OCI-LY7 (cell line): ENCODE measurements around the gene STOML2. TPM values are rescaled to one million over a fixed set of nuclear protein-coding genes. Genes with fewer than 3 reads are reported as not detected.

Experiments
- BruUV-seq: library from RNA; stranded (reverse); fragments of 400-500 nt; replicated peaks from 2 replicates; lab custom pipeline; 2021; lab: Mats Ljungman, UMichigan
- CTCF ChIA-PET: fragments of 300-600 bp; sonication (Branson Sonifier 250); formaldehyde crosslinking; loops from one replicate; lab custom pipeline; 2022; ENCODE audit warnings: antibody characterized with exemption; ENCODE audit not compliant: unreplicated experiment; lab: Charles Lee
- POLR2A ChIA-PET: fragments of 300-600 bp; sonication (Branson Sonifier 250); formaldehyde crosslinking; loops from one replicate; lab custom pipeline; 2022; ENCODE audit warnings: antibody characterized with exemption; lab: Charles Lee
- DNase-seq: peaks from one replicate; pipeline ENCODE4 v3.0.0-alpha.2; 2015; ENCODE audit warnings: low spot score
- H2AFZ ChIP-seq: fragments of 200-600 bp; sonication (generic), shearing (Covaris generic); 2 replicates; pipeline ENCODE4 v1.6.1; 2014; ENCODE audit warnings: mild to moderate bottlenecking, antibody characterized with exemption, low read length, moderate library complexity
- H3K27ac ChIP-seq: fragments of 200-600 bp; sonication (generic); 2 replicates; pipeline ENCODE4 v1.5.1; 2014; ENCODE audit warnings: mixed run types, low read depth, mild to moderate bottlenecking, moderate library complexity, low read length, inconsistent platforms; ENCODE audit not compliant: poor library complexity, severe bottlenecking
- H3K36me3 ChIP-seq: fragments of 200-600 bp; sonication (generic); 2 replicates; pipeline ENCODE4 v1.6.1; 2014; ENCODE audit warnings: mild to moderate bottlenecking, antibody characterized with exemption, low read length, moderate library complexity, mixed read lengths; ENCODE audit not compliant: insufficient read depth
- H3K4me1 ChIP-seq: fragments of 200-600 bp; sonication (generic); 2 replicates; pipeline ENCODE4 v1.5.1; 2014; ENCODE audit warnings: mild to moderate bottlenecking, low read length; ENCODE audit not compliant: insufficient read depth, poor library complexity, severe bottlenecking
- H3K4me2 ChIP-seq: fragments of 200-600 bp; sonication (generic); 2 replicates; pipeline ENCODE4 v1.6.1; 2014; ENCODE audit warnings: mild to moderate bottlenecking, low read length
- H3K4me3 ChIP-seq: fragments of 200-600 bp; sonication (generic); 2 replicates; pipeline ENCODE4 v1.5.1; 2014; ENCODE audit warnings: mild to moderate bottlenecking, low read depth, low read length; ENCODE audit not compliant: poor library complexity, severe bottlenecking
- H3K79me2 ChIP-seq: fragments of 200-600 bp; sonication (generic); 2 replicates; pipeline ENCODE4 v1.6.1; 2016; ENCODE audit warnings: low read depth, mild to moderate bottlenecking, low read length, moderate library complexity, mixed read lengths; ENCODE audit not compliant: insufficient read depth
- H3K9me2 ChIP-seq: fragments of 200-600 bp; sonication (generic); 2 replicates; pipeline ENCODE4 v1.6.1; 2016; ENCODE audit warnings: mild to moderate bottlenecking, low read length, mixed read lengths; ENCODE audit not compliant: insufficient read depth
- H3K9me3 ChIP-seq: fragments of 200-600 bp; sonication (generic); 2 replicates; pipeline ENCODE4 v1.6.1; 2014; ENCODE audit warnings: mild to moderate bottlenecking, mixed run types, low read length, mixed read lengths
- H4K20me1 ChIP-seq: fragments of 200-600 bp; sonication (generic); 2 replicates; pipeline ENCODE4 v1.6.1; 2014; ENCODE audit warnings: mild to moderate bottlenecking, antibody characterized with exemption, low read length, moderate library complexity, mixed read lengths; ENCODE audit not compliant: insufficient read depth
- EZH2phosphoT487 ChIP-seq: fragments of 200-600 bp; sonication (generic); IDR thresholded peaks from 2 replicates; pipeline ENCODE4 v1.6.1; 2018; ENCODE audit warnings: low read depth, borderline replicate concordance, mild to moderate bottlenecking, mixed run types, antibody characterized with exemption, low read length, moderate library complexity, mixed read lengths
- intact Hi-C: fragments of 100-400 bp; cut with micrococcal nuclease; formaldehyde crosslinking; loops from one replicate; pipeline ENCODE4 v1.10.0; 2022; ENCODE audit not compliant: unreplicated experiment
- total RNA-seq, 2 experiments: library from RNA; depleted of rRNA in 1 of 2; stranded (reverse); fragments of >200 nt in 1 of 2; shearing (Covaris generic) in 1 of 2; gene quantifications; 2 replicates each; pipeline ENCODE4 v1.2.3, GENCODE V29; 2014 to 2022
- TF ChIP-seq, protein P1 (sequence below): fragments of 200-600 bp; sonication (generic); conservative IDR thresholded peaks from 2 replicates; pipeline ENCODE4 v1.5.1; 2014; ENCODE audit warnings: mild to moderate bottlenecking, antibody characterized with exemption, low read length, moderate library complexity, mixed read lengths

The STOML2 gene
- total RNA-seq, 2 experiments from 2014 or later, result 155 to 158 TPM

DNA sequence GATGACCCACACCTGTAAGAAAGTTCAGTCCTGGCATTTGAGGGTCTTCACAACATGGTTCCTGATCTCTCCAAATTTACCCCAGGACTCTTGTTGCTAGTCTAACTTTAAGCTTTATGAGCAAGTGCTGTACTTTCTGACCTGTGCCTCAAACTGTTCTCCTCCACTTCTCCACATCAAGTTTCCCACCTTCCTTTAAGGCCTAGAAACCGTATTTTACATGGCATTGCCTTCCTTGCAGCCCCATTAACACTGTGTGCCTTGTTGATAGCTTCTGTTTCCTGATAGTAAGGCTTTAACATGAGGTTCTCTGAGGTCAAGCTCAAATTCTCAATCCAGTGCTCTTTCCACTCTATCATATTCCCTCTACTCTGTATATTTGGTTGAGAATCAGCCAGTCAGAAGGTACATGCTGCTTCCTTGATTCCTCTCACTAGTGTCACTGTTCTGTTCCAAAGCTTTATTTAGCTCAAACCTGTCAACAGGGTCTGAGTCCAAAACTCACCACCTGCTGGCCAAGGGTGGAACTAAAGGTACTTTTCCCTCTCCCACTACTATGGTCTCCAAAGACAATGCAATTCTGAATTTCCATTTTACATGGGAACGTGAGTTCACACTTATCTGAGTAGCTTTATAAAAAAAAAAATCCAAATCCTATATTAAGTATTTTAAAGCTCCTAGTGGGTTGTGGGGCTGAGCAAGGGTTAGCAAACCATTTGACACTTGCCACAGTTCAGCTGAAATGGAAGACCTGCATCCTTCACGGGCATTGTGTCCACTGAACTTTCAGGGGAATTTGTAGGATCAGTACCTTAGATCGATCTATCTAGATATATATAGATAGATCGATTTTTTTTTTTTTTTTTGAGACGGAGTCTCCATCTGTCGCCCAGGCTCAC, 51.6 kb downstream of the STOML2 start:
- H3K9me2 ChIP-seq, result no peaks in the 10 kb centered on the region
- H2AFZ ChIP-seq, result no peak overlapping the region
- no peak overlapping the region for H3K27ac ChIP-seq
- POLR2A ChIA-PET, result interaction anchor here (0.5 to 1.1 kb wide), 9 partner anchors 10 to 1696 kb away, joined by 3 to 6 read pairs (median 3); partner anchors contain the start of gene PIGO
- H3K9me3 ChIP-seq, result no peaks in the 10 kb centered on the region
- H4K20me1 ChIP-seq, result no peaks in the 10 kb centered on the region
- no peak overlapping the region for H3K4me3 ChIP-seq
- no peaks in the 10 kb centered on the region for H3K4me1 ChIP-seq
- no peaks in the 10 kb centered on the region for H3K79me2 ChIP-seq
- BruUV-seq, result no TSS peak
- H3K36me3 ChIP-seq, result peaks cover 76% of the 10 kb centered on the region
- DNase-seq, result peak; percentile 53
- H3K4me2 ChIP-seq, result no peak overlapping the region
- TF ChIP-seq, protein P1, sequence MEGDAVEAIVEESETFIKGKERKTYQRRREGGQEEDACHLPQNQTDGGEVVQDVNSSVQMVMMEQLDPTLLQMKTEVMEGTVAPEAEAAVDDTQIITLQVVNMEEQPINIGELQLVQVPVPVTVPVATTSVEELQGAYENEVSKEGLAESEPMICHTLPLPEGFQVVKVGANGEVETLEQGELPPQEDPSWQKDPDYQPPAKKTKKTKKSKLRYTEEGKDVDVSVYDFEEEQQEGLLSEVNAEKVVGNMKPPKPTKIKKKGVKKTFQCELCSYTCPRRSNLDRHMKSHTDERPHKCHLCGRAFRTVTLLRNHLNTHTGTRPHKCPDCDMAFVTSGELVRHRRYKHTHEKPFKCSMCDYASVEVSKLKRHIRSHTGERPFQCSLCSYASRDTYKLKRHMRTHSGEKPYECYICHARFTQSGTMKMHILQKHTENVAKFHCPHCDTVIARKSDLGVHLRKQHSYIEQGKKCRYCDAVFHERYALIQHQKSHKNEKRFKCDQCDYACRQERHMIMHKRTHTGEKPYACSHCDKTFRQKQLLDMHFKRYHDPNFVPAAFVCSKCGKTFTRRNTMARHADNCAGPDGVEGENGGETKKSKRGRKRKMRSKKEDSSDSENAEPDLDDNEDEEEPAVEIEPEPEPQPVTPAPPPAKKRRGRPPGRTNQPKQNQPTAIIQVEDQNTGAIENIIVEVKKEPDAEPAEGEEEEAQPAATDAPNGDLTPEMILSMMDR, result peak; percentile 82
- no peak for TF ChIP-seq EZH2phosphoT487
- CTCF ChIA-PET, result interaction anchor here (0.6 to 1.2 kb wide), 4 partner anchors 28 to 152 kb away, joined by 3 to 5 read pairs (median 4); partner anchors contain the start of genes DNAJB5 and FANCG
- intact Hi-C loops, result loop anchor here (2.0 kb wide), 1 partner anchor 153 kb away; no protein-coding TSS in a partner anchor

Other genes with a start within 250 kb of the STOML2 start
- gene PHF24, start 144.8 kb downstream of the STOML2 start, total RNA-seq (2014; rRNA removed; shearing (Covaris generic)), result not detected in 2 replicates
- not detected in 2 replicates for gene PHF24, start 144.8 kb downstream of the STOML2 start, total RNA-seq (2022)
- gene DNAJB5, start 113.4 kb downstream of the STOML2 start, total RNA-seq (2014; rRNA removed; shearing (Covaris generic)), result 4.6 and 5.1 TPM in 2 replicates
- 5.8 and 6.7 TPM in 2 replicates for gene DNAJB5, start 113.4 kb downstream of the STOML2 start, total RNA-seq (2022)
- 158 and 187 TPM in 2 replicates for gene VCP, start 30.5 kb downstream of the STOML2 start, total RNA-seq (2014; rRNA removed; shearing (Covaris generic))
- 200 and 212 TPM in 2 replicates for gene VCP, start 30.5 kb downstream of the STOML2 start, total RNA-seq (2022)
- 85.1 and 86.5 TPM in 2 replicates for gene FANCG, start 23.2 kb downstream of the STOML2 start, total RNA-seq (2014; rRNA removed; shearing (Covaris generic))
- 121 and 145 TPM in 2 replicates for gene FANCG, start 23.2 kb downstream of the STOML2 start, total RNA-seq (2022)
- 12.7 and 16.0 TPM in 2 replicates for gene PIGO, start 6.5 kb downstream of the STOML2 start, total RNA-seq (2014; rRNA removed; shearing (Covaris generic))
- gene PIGO, start 6.5 kb downstream of the STOML2 start, total RNA-seq (2022), result 27.5 and 27.9 TPM in 2 replicates
- gene ATOSB, start 12.7 kb upstream of the STOML2 start, total RNA-seq (2014; rRNA removed; shearing (Covaris generic)), result 1.4 and 1.5 TPM in 2 replicates
- 4.7 and 6.1 TPM in 2 replicates for gene ATOSB, start 12.7 kb upstream of the STOML2 start, total RNA-seq (2022)
- 1.7 and 4.8 TPM in 2 replicates for gene UNC13B, start 58.9 kb upstream of the STOML2 start, total RNA-seq (2014; rRNA removed; shearing (Covaris generic))
- gene UNC13B, start 58.9 kb upstream of the STOML2 start, total RNA-seq (2022), result 5.8 and 6.6 TPM in 2 replicates